Heart left ventricle (tissue), 13 donors: ENCODE results near the gene ACOT2.
"Not testable (repeated sequence)": the region's sequence is repeated elsewhere in the genome, so short reads cannot be mapped to it uniquely, and the experiment has no call there.

Experiments used
- POLR2A ChIP-seq, 2 donors: fragments of 450-650 bp; IDR thresholded peaks; one replicate each; pipeline ENCODE4 v1.6.1; 2017; ENCODE audit warnings: antibody characterized with exemption in 2 of 2, mild to moderate bottlenecking in 2 of 2, moderate library complexity in 2 of 2
- TF ChIP-seq, protein P1 (sequence below), 12 donors: fragments of 200-600 bp; sonication (generic) in 4 of 12; IDR thresholded peaks; one replicate each; pipeline versions ENCODE4 v1.5.0 to v1.8.0; 2018 to 2022; ENCODE audit warnings: antibody characterized with exemption in 12 of 12, mild to moderate bottlenecking in 5 of 12
- donor health status: ischemic (EF 13 %, LVEDD 7.1; RV severe dilation, severe dysfunction).
- donor health status: DM: no; HTN: yes; CAD: no.
- donor health status: DM: no; HTN: no; CAD: no.
- donor health status: ischemic (EF 25% LVEDD 6.9; RV normal size, moderate dysfunction).
- donor health status: ischemic (EF 25% LVEDD 5.7; RV mildly dilated, moderate dysfunction).
- donor health status: ischemic (EF 35%, LVEDD 5.7; RV mildly dilated, moderate dysfunction).
- donor health status: nonischemic (EF 11% LVEDD 7.7; RV severe dilation, severe dysfunction).
- donor health status: DM: yes; HTN: yes; CAD: no.
- donor health status: PGD.
- donor health status: ischemic (EF 29% LVEDD 5.4; RV normal size, mild dysfunction).
- donor health status: nonischemic (EF 23%, LVEDD 6.1; RV moderate dilation, normal function).

DNA sequence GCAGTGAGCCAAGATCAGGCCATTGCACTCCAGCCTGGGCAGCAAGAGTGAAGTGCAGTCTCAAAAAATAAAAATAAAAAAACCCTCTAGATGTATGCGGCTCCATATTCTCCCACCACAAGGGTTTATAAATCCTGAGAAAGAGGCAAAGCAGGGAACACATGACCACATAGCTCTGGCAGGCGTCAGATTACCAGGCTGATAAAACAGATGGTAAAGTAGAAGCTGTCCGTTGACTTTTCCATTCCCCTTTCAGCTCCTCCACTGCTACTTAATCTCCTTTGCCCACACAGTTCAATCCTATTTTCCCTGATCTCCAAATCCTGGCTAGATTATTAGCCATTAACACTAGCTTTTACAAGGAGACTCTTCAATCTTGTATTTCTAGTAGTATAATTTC, 37.0 kb upstream of the ACOT2 start:
- not testable (repeated sequence) for TF ChIP-seq POLR2A (IDR thresholded peaks at IDR 0.05)
- TF ChIP-seq, protein P1, sequence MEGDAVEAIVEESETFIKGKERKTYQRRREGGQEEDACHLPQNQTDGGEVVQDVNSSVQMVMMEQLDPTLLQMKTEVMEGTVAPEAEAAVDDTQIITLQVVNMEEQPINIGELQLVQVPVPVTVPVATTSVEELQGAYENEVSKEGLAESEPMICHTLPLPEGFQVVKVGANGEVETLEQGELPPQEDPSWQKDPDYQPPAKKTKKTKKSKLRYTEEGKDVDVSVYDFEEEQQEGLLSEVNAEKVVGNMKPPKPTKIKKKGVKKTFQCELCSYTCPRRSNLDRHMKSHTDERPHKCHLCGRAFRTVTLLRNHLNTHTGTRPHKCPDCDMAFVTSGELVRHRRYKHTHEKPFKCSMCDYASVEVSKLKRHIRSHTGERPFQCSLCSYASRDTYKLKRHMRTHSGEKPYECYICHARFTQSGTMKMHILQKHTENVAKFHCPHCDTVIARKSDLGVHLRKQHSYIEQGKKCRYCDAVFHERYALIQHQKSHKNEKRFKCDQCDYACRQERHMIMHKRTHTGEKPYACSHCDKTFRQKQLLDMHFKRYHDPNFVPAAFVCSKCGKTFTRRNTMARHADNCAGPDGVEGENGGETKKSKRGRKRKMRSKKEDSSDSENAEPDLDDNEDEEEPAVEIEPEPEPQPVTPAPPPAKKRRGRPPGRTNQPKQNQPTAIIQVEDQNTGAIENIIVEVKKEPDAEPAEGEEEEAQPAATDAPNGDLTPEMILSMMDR (IDR thresholded peaks at IDR 0.05) = not testable (repeated sequence)
